NCI-H748 (cell line): ENCODE data around the gene FHL2.

Experiments
- DNase-seq: peaks from one replicate; lab custom pipeline; 2025; ENCODE audit not compliant: unreplicated experiment; lab: John Stamatoyannopoulos, UW

The FHL2 gene

DNA sequence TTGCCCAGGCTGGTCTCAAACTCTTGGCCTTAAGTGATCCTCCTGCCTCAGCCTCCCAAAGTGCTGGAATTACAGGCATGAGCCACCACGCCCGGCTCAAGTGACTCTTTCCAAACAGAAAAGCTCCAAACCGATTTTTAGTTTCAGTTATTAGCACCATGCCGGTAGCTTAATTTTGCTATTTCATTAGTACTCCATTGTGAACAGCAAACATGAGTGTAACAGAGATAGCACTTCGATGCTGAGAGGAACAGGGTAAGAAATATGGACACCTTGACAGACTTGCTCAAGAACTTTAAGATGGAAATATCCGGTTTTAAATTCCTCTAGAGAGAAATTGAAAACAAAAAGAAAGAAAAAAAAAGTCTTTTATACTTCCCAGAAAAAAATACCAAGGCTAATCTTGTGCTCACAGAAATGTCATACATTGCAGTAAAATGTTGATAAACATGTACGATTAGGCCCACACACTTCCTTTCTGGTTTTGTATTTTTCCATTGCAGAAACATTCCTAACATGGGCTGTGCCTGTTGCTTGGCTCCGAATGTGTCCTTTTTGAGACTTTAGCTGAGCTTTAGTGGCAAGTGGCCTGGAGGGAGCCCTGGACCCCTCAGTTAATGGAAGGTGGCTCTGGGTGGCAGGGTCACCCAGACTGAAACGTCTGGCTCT, 18.3 kb downstream of the FHL2 start:
- DNase-seq = no peak

DNA sequence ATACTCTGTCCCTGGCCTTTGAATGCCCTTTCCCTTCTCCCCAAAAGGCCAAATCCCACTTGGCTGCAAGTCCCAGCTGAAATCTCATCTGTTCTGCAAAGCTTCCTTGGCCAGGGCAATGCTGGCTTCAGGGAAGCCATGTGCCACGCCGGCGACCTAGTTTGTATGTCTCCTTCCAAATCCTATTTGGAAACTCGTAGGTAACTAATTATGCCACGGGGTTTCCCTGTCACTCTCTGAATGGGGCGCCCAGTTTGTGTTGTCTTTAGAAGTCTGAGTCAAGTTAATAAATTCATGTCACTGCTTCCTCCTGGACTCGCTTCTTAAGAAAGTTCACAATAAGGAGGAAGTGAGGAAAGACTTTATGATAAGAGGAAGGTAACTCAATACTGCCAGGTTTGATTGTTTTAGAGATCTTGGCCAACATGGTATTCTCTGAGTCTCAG, 19.1 kb downstream of the FHL2 start:
- no peak for DNase-seq

DNA sequence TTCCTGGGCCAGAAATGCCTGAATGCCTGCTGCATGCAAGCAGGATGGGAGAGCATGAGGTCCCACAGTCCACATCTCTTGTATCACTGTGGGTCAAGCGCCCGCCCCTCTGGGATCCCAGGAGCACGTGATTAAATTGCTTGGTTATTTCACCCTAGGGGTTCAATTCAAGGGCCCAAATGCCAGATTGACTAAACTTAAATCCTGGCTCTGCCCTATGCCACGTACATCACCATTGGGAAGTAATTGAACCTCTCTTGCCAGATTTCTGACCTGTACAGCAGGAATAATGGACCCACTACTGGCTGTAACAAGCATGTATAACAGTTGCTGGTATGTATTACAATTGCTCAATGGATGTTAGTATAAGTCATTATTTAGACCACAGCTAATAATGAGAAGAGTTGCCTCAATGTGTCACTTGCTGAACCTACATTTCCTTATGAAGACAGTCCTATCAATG, 19.9 kb downstream of the FHL2 start:
- DNase-seq = no peak

DNA sequence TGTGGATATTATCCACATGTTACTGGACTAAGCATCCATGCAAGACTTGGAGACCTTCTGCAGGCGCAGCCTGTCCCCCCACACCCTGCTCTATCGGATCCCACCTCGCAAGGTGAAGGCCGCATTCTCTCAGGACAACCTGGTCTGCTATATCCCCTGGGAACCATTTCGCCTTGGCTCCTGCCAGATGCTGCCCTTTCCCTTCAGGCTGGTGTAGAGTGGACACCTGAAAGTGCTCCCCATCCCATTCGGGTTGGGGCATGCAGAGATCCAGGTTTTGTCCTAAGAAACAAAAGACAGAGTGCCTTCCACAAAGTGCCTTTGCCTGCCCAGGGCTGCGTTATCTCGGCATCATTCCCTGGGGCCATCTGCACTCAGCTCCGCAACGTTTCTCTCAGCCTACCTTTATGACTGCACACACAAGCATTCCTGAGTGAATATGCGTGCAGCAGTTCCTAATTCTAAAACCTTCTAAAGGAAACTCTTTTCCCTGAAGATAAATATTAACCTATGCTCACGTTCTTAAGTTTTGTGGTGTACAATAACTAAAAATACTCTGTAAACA, 20.5 kb downstream of the FHL2 start:
- no peak for DNase-seq

DNA sequence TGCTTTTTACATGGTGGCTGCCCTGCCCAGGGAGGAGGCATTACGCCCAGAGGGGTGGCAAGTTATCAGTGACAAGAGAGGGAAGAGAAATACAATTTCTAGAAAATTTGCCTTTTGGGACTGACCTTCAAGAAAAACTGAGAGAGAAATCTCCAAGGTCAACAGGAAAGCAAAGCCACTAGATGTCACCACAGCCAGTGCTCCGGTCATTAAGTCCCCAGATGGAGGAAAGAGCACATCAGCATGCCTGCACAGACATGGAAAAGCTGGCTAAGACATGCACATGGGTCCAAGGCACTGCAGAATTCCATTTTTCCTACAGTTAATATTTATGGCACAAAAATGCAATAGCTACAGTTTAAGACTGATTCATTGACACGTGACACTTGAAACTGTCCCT, 21.0 kb downstream of the FHL2 start:
- no peak for DNase-seq

DNA sequence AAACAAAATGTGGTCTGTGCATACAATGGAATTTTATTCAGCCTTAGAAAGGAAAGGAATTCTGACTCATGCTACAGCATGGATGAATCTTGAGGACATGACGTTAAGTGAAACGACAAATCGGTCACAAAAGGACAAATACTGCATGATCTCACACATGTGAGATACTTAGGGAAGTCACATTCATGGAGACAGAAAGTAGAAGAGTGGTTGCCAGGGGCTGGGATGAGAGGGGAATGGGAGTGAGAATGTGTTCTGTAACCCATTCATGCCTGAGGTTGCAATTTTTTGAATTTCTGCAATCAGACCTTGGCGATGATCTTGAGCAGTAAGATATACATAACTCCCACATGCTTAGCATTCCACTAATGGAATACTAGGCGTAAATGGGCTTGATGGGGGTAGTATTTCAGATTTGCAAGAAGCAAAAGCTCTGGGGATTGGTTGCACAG, 22.0 kb downstream of the FHL2 start:
- DNase-seq = no peak

DNA sequence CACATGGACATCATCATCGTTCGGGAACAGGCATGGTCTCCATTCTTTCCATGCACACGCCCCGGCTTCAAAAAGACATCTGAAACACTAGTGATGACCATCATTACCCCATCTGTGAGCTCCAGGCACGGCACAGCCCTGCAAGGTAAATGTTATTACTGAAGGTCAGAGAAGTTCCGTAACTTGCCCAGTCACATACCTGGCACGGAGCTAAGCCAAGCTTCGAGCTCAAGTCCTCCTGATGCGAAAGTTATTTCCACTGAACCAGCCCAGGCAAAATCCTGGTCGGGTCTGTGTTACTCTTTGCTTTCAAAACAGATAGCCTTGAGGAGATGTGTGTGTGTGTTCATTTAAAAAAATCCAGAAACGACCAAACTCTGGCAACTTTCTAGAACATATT, 22.8 kb downstream of the FHL2 start:
- no peak for DNase-seq

DNA sequence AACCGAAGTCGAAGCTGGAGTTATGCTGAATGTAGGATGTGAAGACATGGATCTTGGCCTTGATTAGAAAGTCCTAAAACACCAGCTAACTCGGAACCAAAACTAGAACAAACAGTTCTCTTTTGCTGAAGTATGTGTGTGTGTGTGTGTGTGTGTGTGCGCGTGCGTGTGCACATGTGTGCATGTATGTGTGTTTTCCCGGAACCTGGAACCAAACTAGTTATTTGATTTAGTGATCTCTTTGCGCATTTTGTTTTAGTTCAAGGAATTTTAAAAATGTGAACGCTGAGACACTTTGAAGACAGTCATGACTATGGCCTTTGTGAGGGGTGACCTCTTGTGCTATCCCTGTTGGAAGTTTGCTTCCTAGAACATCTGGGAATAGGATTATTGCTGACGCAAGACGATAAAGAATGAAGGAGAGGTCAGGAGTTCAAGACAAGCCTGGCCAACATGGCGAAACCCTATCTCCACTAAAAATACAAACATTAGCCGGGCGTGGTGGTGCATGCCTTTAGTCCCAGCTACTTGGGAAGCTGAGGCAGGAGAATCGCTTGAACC, 23.8 kb downstream of the FHL2 start:
- DNase-seq = no peak

DNA sequence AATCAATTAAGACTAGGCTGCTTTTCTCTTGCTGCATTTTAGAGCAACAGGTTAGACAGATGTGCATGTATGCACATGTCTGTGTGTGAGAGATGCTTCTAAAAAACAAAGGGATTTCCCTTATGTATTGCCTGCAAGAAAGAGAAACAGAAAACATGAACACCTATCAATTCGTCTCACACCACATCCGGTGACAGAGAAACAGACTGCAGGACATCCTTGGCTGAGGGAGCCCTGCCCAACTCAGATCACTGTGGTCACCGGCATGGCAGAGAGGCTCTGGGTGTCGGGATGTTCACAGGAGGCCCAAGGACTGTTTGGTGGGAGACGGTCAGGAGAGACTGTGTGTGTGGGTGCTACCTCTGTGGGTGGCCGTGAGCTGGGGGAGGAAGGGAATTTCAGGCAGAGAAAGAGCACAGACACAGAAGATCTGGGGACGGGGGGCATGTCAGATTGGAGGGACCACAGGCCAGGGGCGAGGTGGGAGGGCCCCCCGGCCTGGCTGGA, 24.9 kb downstream of the FHL2 start:
- DNase-seq = no peak

DNA sequence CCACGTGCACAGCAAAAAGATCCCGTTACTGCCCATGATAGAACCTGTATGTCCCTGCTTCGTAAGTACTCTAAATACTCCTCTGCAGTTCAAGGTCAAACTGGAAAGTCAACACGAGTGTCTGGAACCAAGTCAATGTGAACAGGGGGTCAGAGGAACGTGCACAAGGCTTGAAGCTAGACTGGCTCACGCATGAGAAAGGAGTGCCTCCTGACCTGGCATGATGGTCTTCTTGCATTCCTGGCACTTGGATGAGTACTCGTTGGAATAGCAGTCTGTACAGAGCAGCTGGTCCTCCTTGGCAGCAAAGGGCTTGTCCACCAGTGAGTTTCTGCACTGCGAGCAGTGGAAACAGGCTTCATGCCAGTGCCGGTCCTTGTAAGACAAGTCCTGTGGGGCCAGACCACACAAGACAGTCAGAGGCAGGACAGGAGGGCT, 25.5 kb downstream of the FHL2 start:
- DNase-seq = no peak

DNA sequence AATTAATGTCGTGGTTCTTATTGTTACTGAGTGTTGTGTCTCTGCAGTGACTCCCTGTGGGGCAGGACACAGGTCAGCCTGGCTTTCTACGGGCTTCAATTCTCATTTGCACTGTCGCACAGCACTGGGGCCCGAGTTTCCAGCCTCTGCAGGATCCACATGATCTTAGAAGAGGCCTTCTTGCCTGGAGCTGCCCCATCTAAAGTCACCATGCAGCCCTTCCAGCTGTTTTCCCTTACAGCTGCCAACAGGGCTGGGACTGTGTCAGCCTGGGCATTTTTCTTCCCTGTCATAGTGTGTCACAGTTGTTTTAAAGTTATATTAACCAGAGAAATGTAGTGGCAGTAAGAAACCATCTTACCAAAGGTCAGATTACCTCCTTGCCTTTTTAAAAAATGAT, 27.0 kb downstream of the FHL2 start:
- DNase-seq = no peak

DNA sequence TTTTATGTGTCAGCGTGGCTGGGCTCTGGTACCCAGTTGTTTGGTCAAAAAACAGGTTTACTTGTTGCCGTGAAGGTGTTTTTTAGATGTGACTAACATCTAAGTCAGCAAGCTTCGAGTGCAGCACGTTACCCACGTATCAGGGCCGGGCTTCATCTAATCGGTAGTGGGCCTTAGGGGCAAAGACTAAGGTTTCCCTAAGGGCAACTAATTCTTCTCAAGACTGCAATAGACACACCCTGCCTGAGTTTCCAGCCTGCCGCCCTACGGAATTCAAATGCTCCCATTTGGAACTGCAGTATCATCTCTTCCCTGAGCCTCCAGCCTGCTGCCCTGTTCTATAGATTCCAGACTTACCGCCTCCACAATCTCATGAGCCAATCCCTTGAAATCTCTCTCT, 27.7 kb downstream of the FHL2 start:
- DNase-seq = no peak

DNA sequence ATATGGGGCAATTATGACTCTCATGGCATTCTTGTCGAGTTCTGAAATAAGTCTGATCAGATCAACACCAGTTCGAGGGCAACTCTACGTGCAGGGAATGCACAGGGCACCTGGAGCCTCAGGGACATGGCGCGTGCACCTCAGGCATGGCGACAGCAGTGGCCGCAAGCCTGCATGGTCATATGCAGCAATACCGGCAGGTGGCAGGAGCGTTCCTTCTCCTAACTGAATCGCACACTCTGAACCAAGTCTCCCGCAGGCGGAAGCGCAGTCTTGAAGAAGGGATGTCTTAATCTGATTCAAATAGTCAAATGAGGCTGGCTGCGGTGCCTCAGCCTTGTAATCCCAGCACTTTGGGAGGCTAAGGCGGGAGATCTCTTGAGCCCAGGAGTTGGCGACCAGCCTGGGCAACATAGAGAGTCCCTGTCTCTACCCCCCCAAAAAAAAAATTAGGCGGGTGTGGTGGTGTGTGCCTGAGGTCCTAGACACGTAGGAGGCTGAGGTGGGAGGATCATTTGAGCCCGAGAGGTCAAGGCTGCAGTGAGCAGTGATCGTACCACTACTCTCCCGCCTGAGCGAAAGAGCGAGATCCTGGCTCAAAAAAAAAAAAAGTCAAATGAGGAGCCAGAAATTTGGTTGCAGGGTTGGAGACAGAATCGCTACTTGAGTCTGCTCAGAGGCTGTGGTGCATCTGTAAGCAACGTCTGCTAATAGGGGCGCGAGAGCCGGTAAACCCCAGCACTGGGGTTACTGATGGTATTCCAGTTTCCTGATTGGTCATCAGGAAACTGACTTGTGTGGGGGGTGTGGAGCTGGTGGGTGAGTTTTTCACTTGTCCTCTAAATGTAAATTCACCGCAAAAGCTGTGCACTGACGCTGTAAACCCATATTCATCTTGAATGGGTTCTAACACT, 28.8 kb downstream of the FHL2 start:
- peak; percentile 78 for DNase-seq

DNA sequence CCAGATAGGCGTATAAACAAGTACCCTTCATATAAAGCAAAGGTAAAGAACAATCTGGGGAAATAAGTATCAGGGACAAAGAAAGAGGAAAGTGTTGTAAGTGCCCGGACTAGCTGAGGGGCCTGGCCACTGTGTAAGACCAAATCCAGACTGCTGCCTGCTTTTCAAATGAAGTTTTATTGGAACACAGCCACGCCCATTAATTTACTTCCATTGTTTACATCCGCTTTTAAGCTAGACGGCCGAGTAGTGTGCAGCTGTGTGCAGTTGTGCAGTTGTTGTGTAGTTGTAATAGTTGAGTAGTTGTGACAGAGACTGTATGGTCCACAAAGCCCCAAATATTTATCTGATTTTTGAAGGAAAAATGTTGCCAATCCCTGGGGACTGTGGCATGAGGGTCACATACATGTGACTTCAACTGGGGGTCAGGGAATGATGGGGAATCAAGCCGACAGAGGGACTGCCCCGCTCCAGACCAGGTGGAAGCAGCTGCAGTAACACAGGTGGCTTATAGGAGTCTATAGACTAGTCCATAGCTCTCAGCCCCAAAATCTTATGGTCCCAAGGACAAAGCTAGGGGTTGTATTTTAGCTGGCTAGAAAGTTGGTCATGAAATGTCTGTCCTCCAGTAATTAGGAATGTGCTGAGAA, 30.0 kb downstream of the FHL2 start:
- peak; percentile 29 for DNase-seq

DNA sequence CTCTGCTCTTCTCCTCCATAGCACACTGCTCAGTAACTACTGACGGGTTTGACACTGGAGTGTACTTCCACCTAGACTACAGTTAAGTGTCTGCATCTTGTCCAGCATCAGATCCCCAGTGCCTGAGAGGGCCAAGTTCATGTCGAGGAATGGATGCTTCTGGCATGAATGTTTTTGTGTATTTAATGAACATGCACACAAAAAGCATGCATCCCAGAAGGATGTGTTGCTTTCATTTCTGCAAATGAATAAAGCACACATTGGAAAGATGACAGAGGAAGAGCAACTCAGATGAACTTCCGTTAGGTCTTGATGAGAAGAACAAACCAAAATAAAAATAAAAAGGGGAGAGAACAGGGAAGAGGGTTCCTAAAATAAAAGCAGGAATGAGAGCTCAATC, 33.6 kb downstream of the FHL2 start:
- DNase-seq = no peak

DNA sequence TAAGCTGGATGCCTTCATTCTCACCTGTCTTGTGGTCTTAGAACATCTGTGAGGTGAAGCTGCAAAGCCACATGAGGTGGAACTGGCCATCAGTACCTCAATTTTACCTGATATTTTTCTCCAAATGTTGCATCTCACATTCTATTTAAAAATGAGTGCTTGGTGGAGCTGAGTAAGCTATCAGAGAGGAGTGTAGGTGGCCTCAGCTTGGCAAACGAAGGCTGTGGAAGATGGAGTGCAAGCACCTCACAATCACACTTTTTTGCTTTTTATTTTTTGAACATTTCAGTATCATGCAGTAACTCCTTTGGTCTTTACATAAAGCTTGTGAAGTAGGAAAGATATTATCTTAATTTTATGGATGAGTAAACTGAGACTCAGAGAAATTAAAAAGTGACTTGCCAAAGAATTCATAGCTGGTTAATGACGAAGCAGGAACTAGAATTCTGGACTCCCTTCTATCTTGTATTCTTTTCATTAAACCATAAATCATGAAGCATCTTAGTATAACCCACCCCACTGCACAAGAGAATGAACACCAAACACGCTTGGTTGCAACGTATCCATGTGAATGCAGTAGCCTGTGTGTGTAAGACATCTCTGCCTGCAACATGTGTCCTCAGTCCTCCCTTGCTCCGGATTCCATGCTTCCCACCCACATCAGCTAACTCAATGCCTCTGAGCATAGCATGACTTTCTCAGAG, 34.3 kb downstream of the FHL2 start:
- DNase-seq = no peak

DNA sequence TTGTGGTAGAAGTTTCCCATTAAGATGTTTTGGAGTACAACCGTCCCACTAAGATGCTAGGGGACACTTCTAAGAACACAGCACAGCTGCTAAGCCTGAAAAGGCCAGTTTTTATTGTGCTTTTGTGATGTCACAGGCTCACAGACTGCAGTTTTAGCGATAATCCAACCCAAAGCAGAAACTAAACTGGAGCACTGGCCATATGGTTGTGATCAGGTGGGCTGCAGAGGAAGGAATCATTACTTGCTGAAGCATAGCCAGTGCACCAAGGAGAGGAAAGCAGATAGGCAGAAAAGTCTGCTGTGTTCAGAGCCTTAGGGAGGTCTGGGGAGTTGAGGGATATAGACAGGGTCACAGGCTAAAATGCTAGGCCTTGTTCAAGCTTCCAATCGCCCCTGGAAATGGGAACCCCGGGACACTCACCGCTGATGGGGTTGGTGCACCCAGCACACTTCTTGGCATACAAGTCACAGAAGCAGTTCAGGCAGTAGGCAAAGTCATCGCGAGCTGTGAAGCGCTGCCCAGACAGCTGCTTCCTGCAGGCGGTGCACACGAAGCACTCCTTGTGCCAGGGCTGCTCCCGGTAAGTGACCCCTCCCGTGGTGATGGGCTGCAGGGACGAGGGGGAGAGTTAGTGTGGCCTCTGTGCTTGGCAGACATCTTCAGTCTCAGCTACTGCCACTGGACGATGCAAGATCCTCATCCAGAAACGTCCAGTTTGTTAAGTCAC, 35.8 kb downstream of the FHL2 start:
- no peak for DNase-seq

DNA sequence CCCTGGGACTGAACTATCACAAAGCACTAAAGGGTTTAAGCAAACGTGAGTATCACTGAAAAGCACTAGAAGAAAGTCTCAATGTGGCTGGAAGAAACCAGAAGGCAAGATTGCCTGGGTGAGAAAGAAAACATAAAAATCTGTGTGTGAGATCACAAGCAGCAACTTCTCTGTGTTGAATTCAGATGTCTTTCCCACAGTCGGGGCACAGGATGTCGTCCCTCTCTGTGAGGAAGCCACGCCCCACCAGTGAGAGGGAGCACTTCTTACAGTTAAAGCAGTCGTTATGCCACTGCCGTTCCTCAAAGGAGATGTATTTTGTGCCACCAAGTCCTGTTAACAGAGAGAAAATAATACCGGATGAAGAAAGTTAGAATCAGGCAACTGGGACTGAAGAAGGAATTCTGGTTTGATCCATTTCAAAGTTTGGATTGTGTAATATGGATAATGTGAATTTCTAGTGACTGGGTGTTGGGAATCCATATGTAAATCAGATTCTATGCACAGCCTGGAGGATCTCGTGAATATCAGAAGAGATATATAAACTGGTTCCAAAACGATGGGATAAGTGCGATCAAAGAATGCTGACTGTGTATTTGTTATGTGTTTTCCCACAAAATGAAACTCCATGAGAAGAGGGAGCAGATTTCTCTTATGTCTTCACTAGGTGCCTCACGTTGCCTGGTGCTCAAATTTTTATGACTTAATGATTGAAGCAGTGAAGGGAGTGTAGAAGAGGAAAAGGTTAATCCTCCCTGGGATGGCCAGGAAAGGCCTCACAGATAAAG, 37.6 kb downstream of the FHL2 start:
- DNase-seq = no peak

DNA sequence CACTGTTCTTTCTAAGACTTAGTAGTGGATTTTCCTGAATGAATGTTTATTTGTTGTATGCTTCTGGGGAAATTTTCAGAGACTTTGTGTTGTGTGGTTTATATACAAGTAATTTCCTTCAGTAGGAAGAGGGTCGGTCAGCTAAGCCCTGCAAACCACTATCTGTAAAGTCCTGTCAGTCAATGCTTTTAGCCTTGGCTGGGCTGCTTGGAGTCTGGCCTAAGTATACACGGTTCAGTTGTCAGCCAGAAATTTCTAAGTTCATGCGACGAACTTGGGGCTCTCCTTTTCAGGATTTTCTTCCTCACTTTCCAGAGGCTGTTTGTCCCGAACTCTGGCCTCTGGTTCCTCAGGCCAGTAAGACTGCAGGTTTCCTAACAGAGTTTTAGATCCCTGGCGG, 40.3 kb downstream of the FHL2 start:
- DNase-seq = no peak
